K562 (cell line): Measurements from ENCODE around the gene CCNL2. TPM values are rescaled to one million over a fixed set of nuclear protein-coding genes. Genes with fewer than 3 reads are reported as not detected.

Source experiments
- ERF ChIP-seq: fragments of 450-650 bp; formaldehyde crosslinking; IDR thresholded peaks from 2 replicates; pipeline ENCODE4 v1.4.0; 2020; ENCODE audit warnings: mild to moderate bottlenecking, mixed read lengths
- HOMEZ ChIP-seq: fragments of 250-450 bp; sonication (Bioruptor Pico); IDR thresholded peaks from 2 replicates; pipeline ENCODE4 v1.4.0; 2020; ENCODE audit warnings: mild to moderate bottlenecking, moderate library complexity
- L3MBTL2 ChIP-seq: fragments of 450-650 bp; IDR thresholded peaks from 2 replicates; pipeline ENCODE4 v1.6.1; 2016; ENCODE audit warnings: mild to moderate bottlenecking, moderate library complexity
- LARP7 ChIP-seq: fragments of 450-650 bp; IDR thresholded peaks from 2 replicates; pipeline ENCODE4 v1.6.1; 2016
- NCOR1 ChIP-seq: fragments of 450-650 bp; IDR thresholded peaks from 2 replicates; pipeline ENCODE4 v1.6.1; 2016; ENCODE audit warnings: mild to moderate bottlenecking, moderate library complexity
- PHF21A ChIP-seq: fragments of 450-650 bp; IDR thresholded peaks from 2 replicates; pipeline ENCODE4 v1.6.1; 2017; ENCODE audit warnings: low read depth, borderline replicate concordance
- SAFB2 ChIP-seq: fragments of 200-400 bp; formaldehyde crosslinking; IDR thresholded peaks from 2 replicates; pipeline ENCODE4 v1.6.1; 2018; ENCODE audit warnings: borderline replicate concordance, low read length, low read depth, moderate library complexity; ENCODE audit not compliant: severe bottlenecking
- SFPQ ChIP-seq: fragments of 200-400 bp; formaldehyde crosslinking; IDR thresholded peaks from 2 replicates; pipeline ENCODE4 v1.6.1; 2017; ENCODE audit warnings: mild to moderate bottlenecking, low read depth, low read length, moderate library complexity
- SIRT6 ChIP-seq: IDR thresholded peaks from one replicate; pipeline ENCODE4 v1.6.1; 2012; ENCODE audit warnings: low read depth, mild to moderate bottlenecking, control low read depth, inconsistent platforms, low read length, moderate library complexity
- SNRNP70 ChIP-seq: fragments of 200-400 bp; formaldehyde crosslinking; optimal IDR thresholded peaks from 2 replicates; pipeline ENCODE3; 2017; ENCODE audit warnings: low read depth, low read length
- SP2 ChIP-seq: IDR thresholded peaks from 2 replicates; pipeline ENCODE4 v1.6.1; 2011; ENCODE audit warnings: mild to moderate bottlenecking, low read depth, low read length, moderate library complexity; ENCODE audit not compliant: poor library complexity, severe bottlenecking; ENCODE audit errors: extremely low read depth
- SRSF1 ChIP-seq: fragments of 200-400 bp; formaldehyde crosslinking; IDR thresholded peaks from 2 replicates; pipeline ENCODE4 v1.6.1; 2017; ENCODE audit warnings: mild to moderate bottlenecking, low read depth, low read length, moderate library complexity
- SRSF3 ChIP-seq: fragments of 200-400 bp; formaldehyde crosslinking; IDR thresholded peaks from 2 replicates; pipeline ENCODE4 v1.6.1; 2016; ENCODE audit warnings: mild to moderate bottlenecking, low read length, moderate library complexity; ENCODE audit not compliant: insufficient read depth
- TRIM28 ChIP-seq: fragments of 450-650 bp; IDR thresholded peaks from 2 replicates; pipeline ENCODE4 v1.6.1; 2017
- XRCC4 ChIP-seq: IDR thresholded peaks from one replicate; pipeline ENCODE4 v1.6.1; 2011; ENCODE audit not compliant: insufficient read depth, insufficient read length; ENCODE audit errors: extremely low read depth
- ZKSCAN8 ChIP-seq: fragments of 200-800 bp; sonication (Bioruptor generic); IDR thresholded peaks from 2 replicates; pipeline ENCODE4 v1.6.1; 2016; ENCODE audit warnings: missing genetic modification characterization, missing compliant biosample characterization
- ZMIZ1 ChIP-seq, 2 experiments: fragments of 150-350 bp in 1 of 2; IDR thresholded peaks; 2 replicates each; pipeline ENCODE4 v1.6.1; 2012 to 2016; ENCODE audit warnings: low read depth in 2 of 2, low read length in 2 of 2, mild to moderate bottlenecking in 1 of 2, moderate library complexity in 1 of 2
- ZNF224 ChIP-seq: sonication (generic); formaldehyde crosslinking; IDR thresholded peaks from 2 replicates; pipeline ENCODE4 v1.8.0; 2022; ENCODE audit warnings: mild to moderate bottlenecking, missing genetic modification reagents
- ZNF3 ChIP-seq: fragments of 250-450 bp; sonication (Bioruptor Pico); IDR thresholded peaks from 2 replicates; pipeline ENCODE4 v1.5.0; 2021; ENCODE audit warnings: mild to moderate bottlenecking, moderate library complexity
- ZNF740 ChIP-seq, 3 experiments: fragments of 200-800 bp in 1 of 3; sonication (Bioruptor generic) in 1 of 3; sonication (generic) in 1 of 3; formaldehyde crosslinking in 1 of 3; IDR thresholded peaks; 2 replicates each; pipeline versions ENCODE4 v1.6.1 to v1.8.0; 2016 to 2022; ENCODE audit warnings: mild to moderate bottlenecking in 2 of 3, missing compliant biosample characterization in 2 of 3, missing genetic modification characterization in 2 of 3, missing genetic modification reagents in 1 of 3
- ZNF778 ChIP-seq: fragments of 450-650 bp; formaldehyde crosslinking; IDR thresholded peaks from 2 replicates; pipeline ENCODE4 v1.4.0; 2020; ENCODE audit warnings: mild to moderate bottlenecking, moderate library complexity
- polyA plus RNA-seq, 8 experiments: library from polyadenylated mRNA; depleted of rRNA in 4 of 8; stranded (reverse) in 5 of 8; unstranded in 3 of 8; fragments of >200 nt; fragmentation: Nextera tagmentation in 2 of 8; fragmentation: Illumina TruSeq in 1 of 8; extraction: Ambion mirVana in 2 of 8; extraction: Trizol in 1 of 8; gene quantifications; 2 replicates each; pipeline versions ENCODE4 v1.2.1 to v1.2.3, GENCODE V29; 2011 to 2014; ENCODE audit warnings: inconsistent platforms in 1 of 8, missing spikeins in 1 of 8
- total RNA-seq, 7 experiments: library from RNA; depleted of rRNA in 6 of 7; stranded (reverse); fragments of >200 nt in 6 of 7; fragmentation: Illumina TruSeq in 2 of 7; extraction: Trizol in 2 of 7; gene quantifications; 2 replicates each; pipeline versions ENCODE4 v1.2.1 to v1.2.3, GENCODE V29; 2011 to 2021; ENCODE audit warnings: low replicate concordance in 1 of 7

CCNL2 gene
- total and polyA plus RNA-seq, 9 of the 15 experiments (the other 6 are each of a cell fraction or from before 2014, with no cell fraction given), result 2.8 to 287 (median 94.5) TPM

GRCh38 chr1:1374589-1374928 is 24.6 kb downstream of the CCNL2 start (continued):
- TF ChIP-seq ZMIZ1 (IDR thresholded peaks at IDR 0.05; ENCODE audit: low read depth in 2 of 2, low read length in 2 of 2) (no peak), SFPQ (no peak), ZNF740 (CRISPR knock-in tag; IDR thresholded peaks at IDR 0.05) (no peak), ZNF740 (tag; IDR thresholded peaks at IDR 0.05) (no peak), PHF21A (no peak), XRCC4 (no peak), NCOR1 (no peak), ZNF3 (CRISPR knock-in tag) (no peak), SNRNP70 (no peak), SP2 (no peak), TRIM28 (no peak), ZNF224 (0 out of 2 replicates have a peak, but pooled peaks have one; percentile 5), LARP7 (no peak), SIRT6 (no peak), ERF (CRISPR knock-in tag) (no peak), L3MBTL2 (no peak), ZNF778 (CRISPR knock-in tag) (no peak), ZKSCAN8 (CRISPR knock-in tag) (no peak), HOMEZ (CRISPR knock-in tag) (no peak), SRSF1 (no peak), SRSF3 (peak; percentile 70; the same call in 1 of the 2 replicates), SAFB2 (no peak)
